ENCODE data around the gene VPS26C. TPM values are rescaled to one million over a fixed set of nuclear protein-coding genes. Genes with fewer than 3 reads are reported as not detected.

VPS26C gene
- total RNA-seq, 2 experiments from 2014 or later = 70.9 to 73.4 TPM

GRCh38 chr21:37270576-37271365, 3.6 kb upstream of the VPS26C start:
- ChIA-PET POLR2A (interaction anchor here (1.3 kb wide), 1 partner anchor 12 kb away, joined by 3 read pairs; no protein-coding TSS in a partner anchor), CTCF (interaction anchor here (1.2 kb wide), 1 partner anchor 14 kb away, joined by 3 read pairs; no protein-coding TSS in a partner anchor)
- Mint-ChIP-seq H3K27me3 (no peaks in the 10 kb centered on the region), H3K27ac (no peak overlapping the region), H3K36me3 (ENCODE audit: low read depth) (peaks cover 2% of the 10 kb centered on the region), H3K4me3 (no peak overlapping the region), H3K9me3 (no peaks in the 10 kb centered on the region), H3K4me1 (ENCODE audit: low read depth) (peaks cover 12% of the 10 kb centered on the region)
- DNase-seq (no peak), ATAC-seq (no peak)
- intact Hi-C loops (cut with micrococcal nuclease) = no loop called here
- no peak for TF ChIP-seq CTCF (IDR thresholded peaks at IDR 0.05)

GRCh38 chr21:37269481-37269880, 2.3 kb upstream of the VPS26C start:
- H3K4me3 Mint-ChIP-seq = peak overlapping the region; percentile 90
- no peak overlapping the region for H3K27ac Mint-ChIP-seq
- intact Hi-C loops (cut with micrococcal nuclease) = loop anchor here (5.0 kb wide), 1 partner anchor 98 kb away; the partner anchor contains the start of gene DYRK1A
- TF ChIP-seq CTCF (IDR thresholded peaks at IDR 0.05) = no peak
- peaks cover 10% of the 10 kb centered on the region for H3K36me3 Mint-ChIP-seq (ENCODE audit: low read depth)
- no peaks in the 10 kb centered on the region for H3K27me3 Mint-ChIP-seq
- H3K9me3 Mint-ChIP-seq = no peaks in the 10 kb centered on the region
- POLR2A ChIA-PET = interaction anchor here (1.5 kb wide), 1 partner anchor 102 kb away, joined by 3 read pairs; no protein-coding TSS in a partner anchor
- ATAC-seq = no peak
- DNase-seq = no peak
- CTCF ChIA-PET = no interaction called here
- peaks cover 24% of the 10 kb centered on the region for H3K4me1 Mint-ChIP-seq (ENCODE audit: low read depth)

GRCh38 chr21:37268186-37268503, 1.0 kb upstream of the VPS26C start:
- peak overlapping the region; percentile 90 for H3K4me3 Mint-ChIP-seq
- ATAC-seq (no peak), DNase-seq (no peak)
- H3K27ac Mint-ChIP-seq = peak overlapping the region; percentile 98
- H3K4me1 Mint-ChIP-seq (ENCODE audit: low read depth) = peaks cover 33% of the 10 kb centered on the region
- ChIA-PET CTCF (interaction anchor here (2.0 kb wide), 1 partner anchor 101 kb away, joined by 5 read pairs; no protein-coding TSS in a partner anchor), POLR2A (interaction anchor here (0.6 to 3.5 kb wide), 7 partner anchors 10 to 296 kb away, joined by 3 to 41 read pairs (median 3); no protein-coding TSS in a partner anchor)
- H3K36me3 Mint-ChIP-seq (ENCODE audit: low read depth) = peaks cover 15% of the 10 kb centered on the region
- intact Hi-C loops (cut with micrococcal nuclease) = loop anchor here (5.0 kb wide), 1 partner anchor 99 kb away; the partner anchor contains the start of gene DYRK1A
- H3K27me3 Mint-ChIP-seq = no peaks in the 10 kb centered on the region
- TF ChIP-seq CTCF (IDR thresholded peaks at IDR 0.05) = no peak
- H3K9me3 Mint-ChIP-seq = no peaks in the 10 kb centered on the region

- Mint-ChIP-seq H3K27ac (peak overlapping the region; percentile 98), H3K4me1 (ENCODE audit: low read depth) (peaks cover 40% of the 10 kb centered on the region), H3K4me3 (peak overlapping the region; percentile 90), H3K36me3 (ENCODE audit: low read depth) (peaks cover 17% of the 10 kb centered on the region), H3K27me3 (no peaks in the 10 kb centered on the region), H3K9me3 (no peaks in the 10 kb centered on the region)
- POLR2A ChIA-PET = interaction anchor here (0.6 to 3.5 kb wide), 11 partner anchors 9 to 297 kb away, joined by 3 to 41 read pairs (median 4); no protein-coding TSS in a partner anchor
- CTCF ChIA-PET = interaction anchor here (0.6 to 2.0 kb wide), 3 partner anchors 46 to 297 kb away, joined by 4 to 5 read pairs (median 4); no protein-coding TSS in a partner anchor
- TF ChIP-seq CTCF (IDR thresholded peaks at IDR 0.05) = no peak
- intact Hi-C loops (cut with micrococcal nuclease) = loop anchor here (5.0 kb wide), 1 partner anchor 101 kb away; the partner anchor contains the start of gene DYRK1A
- DNase-seq (no peak), ATAC-seq (no peak)
These were observed 466 bp downstream of the VPS26C start for GRCh38 chr21:37266515-37267221.
